Measurements from ENCODE around the gene MRGPRD.

- no peak for TF ChIP-seq CHD1 (IDR thresholded peaks at IDR 0.05; ENCODE audit: low read depth, low read length)
- TF ChIP-seq CBX5 (IDR thresholded peaks at IDR 0.05; ENCODE audit: low read depth, low read length): no peak
- TF ChIP-seq, protein P1, sequence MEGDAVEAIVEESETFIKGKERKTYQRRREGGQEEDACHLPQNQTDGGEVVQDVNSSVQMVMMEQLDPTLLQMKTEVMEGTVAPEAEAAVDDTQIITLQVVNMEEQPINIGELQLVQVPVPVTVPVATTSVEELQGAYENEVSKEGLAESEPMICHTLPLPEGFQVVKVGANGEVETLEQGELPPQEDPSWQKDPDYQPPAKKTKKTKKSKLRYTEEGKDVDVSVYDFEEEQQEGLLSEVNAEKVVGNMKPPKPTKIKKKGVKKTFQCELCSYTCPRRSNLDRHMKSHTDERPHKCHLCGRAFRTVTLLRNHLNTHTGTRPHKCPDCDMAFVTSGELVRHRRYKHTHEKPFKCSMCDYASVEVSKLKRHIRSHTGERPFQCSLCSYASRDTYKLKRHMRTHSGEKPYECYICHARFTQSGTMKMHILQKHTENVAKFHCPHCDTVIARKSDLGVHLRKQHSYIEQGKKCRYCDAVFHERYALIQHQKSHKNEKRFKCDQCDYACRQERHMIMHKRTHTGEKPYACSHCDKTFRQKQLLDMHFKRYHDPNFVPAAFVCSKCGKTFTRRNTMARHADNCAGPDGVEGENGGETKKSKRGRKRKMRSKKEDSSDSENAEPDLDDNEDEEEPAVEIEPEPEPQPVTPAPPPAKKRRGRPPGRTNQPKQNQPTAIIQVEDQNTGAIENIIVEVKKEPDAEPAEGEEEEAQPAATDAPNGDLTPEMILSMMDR (IDR thresholded peaks at IDR 0.05; ENCODE audit: control extremely low read depth in 1 of 3, insufficient read depth in 1 of 3, low read depth in 1 of 3, low read length in 3 of 3): no peak
- no peak for TF ChIP-seq HDAC2 (IDR thresholded peaks at IDR 0.05; ENCODE audit: borderline replicate concordance in 1 of 2, low read depth in 2 of 2, low read length in 2 of 2)
- no peak for TF ChIP-seq TAF1 (IDR thresholded peaks at IDR 0.05; ENCODE audit: low read depth, low read length)
- no peak for TF ChIP-seq ASH2L (IDR thresholded peaks at IDR 0.05; ENCODE audit: low read length)
- no peak for TF ChIP-seq RBBP5 (IDR thresholded peaks at IDR 0.05; ENCODE audit: borderline replicate concordance, low read depth, low read length)
- TF ChIP-seq, protein P2, sequence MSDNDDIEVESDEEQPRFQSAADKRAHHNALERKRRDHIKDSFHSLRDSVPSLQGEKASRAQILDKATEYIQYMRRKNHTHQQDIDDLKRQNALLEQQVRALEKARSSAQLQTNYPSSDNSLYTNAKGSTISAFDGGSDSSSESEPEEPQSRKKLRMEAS (IDR thresholded peaks at IDR 0.05): no peak
- no peak for TF ChIP-seq POLR2AphosphoS5 (IDR thresholded peaks at IDR 0.05; ENCODE audit: low read depth, low read length)
- no peak for TF ChIP-seq EZH2 (IDR thresholded peaks at IDR 0.05; ENCODE audit: low read depth, low read length, severe bottlenecking)
- TF ChIP-seq POLR2A (IDR thresholded peaks at IDR 0.05; ENCODE audit: control extremely low read depth in 1 of 2, low read depth in 2 of 2, low read length in 2 of 2): no peak
- no peak for TF ChIP-seq CHD2 (IDR thresholded peaks at IDR 0.05; ENCODE audit: low read length)
These were observed 21.4 kb upstream of the MRGPRD start for GRCh38 chr11:69002110-69002569.

All from H1 (cell line).